ENCODE results near the gene COX6B1.
A peak's percentile ranks its signal among the peaks of the same experiment; 100 is the strongest.
"Not testable (repeated sequence)": the region's sequence is repeated elsewhere in the genome, so short reads cannot be mapped to it uniquely, and the experiment has no call there.

The COX6B1 gene

DNA sequence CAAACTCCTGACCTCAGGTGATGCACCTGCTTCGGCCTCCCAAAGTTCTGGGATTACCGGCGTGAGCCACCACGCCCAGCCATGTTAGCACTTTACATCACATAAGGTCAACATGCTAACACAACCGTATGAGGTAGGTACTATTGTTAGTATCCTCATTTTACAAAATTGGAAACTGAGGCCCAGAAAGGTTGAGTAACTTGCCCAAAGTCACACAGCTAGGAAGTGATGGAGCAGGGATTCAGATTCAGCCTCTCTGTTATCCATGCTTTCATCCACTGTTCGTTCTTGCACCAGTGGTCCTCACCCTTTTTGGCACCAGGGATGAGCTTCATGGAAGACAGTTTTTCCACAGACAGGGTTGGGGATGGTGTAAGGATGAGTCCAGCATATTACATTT lies 8.6 kb downstream of the COX6B1 start:
- no peak overlapping the region for H3K4me3 ChIP-seq (ENCODE audit: low read length)
- no peak for DNase-seq (ENCODE audit: low read depth, low spot score)

GRCh38 chr19:35657904-35658700 lies 10.0 kb downstream of the COX6B1 start:
- DNase-seq (ENCODE audit: low read depth, low spot score): no peak
- no peak overlapping the region for H3K4me3 ChIP-seq (ENCODE audit: low read length)

- H3K4me3 ChIP-seq (ENCODE audit: low read length): no peak overlapping the region
- no peak for DNase-seq (ENCODE audit: low read depth, low spot score)
Observed at GRCh38 chr19:35661995-35662340, 13.8 kb downstream of the COX6B1 start.

- no peak overlapping the region for H3K4me3 ChIP-seq (ENCODE audit: low read length)
- DNase-seq (ENCODE audit: low read depth, low spot score): no peak
Observed at GRCh38 chr19:35663981-35664380, 15.9 kb downstream of the COX6B1 start.

DNA sequence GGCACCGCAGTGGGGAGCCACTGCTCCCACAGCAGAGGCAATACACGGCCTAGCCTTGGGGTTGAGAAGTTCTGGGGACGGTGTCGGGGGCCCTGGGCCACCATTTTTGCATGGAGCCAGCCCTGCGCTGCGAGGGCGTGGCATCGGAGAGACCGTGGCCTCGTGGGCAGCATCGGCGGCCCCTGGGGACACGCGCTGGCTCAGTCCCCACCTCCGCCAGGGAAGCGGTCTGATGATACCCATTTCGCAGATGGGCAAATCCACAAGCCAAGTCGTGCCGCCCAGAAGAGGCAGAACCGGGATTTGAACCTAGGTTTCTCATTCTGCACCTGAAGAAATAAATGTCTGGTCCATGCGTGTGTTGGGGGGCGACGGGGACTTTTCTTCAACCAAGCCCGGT lies 17.0 kb downstream of the COX6B1 start:
- no peak for DNase-seq (ENCODE audit: low read depth, low spot score)

GRCh38 chr19:35665604-35666003 lies 17.5 kb downstream of the COX6B1 start:
- DNase-seq (ENCODE audit: low read depth, low spot score): no peak
- H3K4me3 ChIP-seq (ENCODE audit: low read length): no peak overlapping the region

More for the DNA sequence above, 17.0 kb downstream of the COX6B1 start:
- H3K4me3 ChIP-seq (ENCODE audit: low read length): no peak overlapping the region

- no peak within 1 kb of the TSS for H3K4me3 ChIP-seq (ENCODE audit: low read length)
- DNase-seq (ENCODE audit: low read depth, low spot score): no peak
Observed at GRCh38 chr19:35666251-35666913, 18.3 kb downstream of the COX6B1 start, which contains the start of gene UPK1A. Gene UPK1A (plus strand): TSS chr19:35666517. CDS start chr19:35666813, 296 bp downstream.

- H3K4me3 ChIP-seq (ENCODE audit: low read length): no peak overlapping the region
- DNase-seq (ENCODE audit: low read depth, low spot score): no peak
Observed at GRCh38 chr19:35669566-35669965, 21.4 kb downstream of the COX6B1 start.

GRCh38 chr19:35669974-35670373 lies 21.9 kb downstream of the COX6B1 start:
- no peak overlapping the region for H3K4me3 ChIP-seq (ENCODE audit: low read length)
- no peak for DNase-seq (ENCODE audit: low read depth, low spot score)

DNA sequence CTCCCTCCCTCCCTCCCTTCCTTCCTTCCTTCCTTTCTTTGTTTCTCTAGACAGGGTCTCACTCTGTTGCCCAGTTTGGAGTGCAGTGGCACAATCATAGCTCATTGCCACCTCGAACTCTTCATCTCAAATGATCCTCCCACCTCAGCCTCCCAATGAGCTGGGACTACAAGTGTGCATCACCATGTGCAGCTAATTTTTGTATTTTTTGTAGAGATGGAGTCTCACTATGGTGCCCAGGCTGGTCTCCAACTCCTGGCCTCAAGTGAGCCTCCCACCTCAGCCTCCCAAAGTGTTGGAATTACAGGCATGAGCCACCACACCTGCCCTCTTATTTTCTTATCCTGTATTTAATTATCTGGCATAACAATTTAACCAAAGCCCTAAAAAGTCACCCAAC lies 22.6 kb downstream of the COX6B1 start:
- H3K4me3 ChIP-seq (ENCODE audit: low read length): no peak overlapping the region
- no peak for DNase-seq (ENCODE audit: low read depth, low spot score)

DNA sequence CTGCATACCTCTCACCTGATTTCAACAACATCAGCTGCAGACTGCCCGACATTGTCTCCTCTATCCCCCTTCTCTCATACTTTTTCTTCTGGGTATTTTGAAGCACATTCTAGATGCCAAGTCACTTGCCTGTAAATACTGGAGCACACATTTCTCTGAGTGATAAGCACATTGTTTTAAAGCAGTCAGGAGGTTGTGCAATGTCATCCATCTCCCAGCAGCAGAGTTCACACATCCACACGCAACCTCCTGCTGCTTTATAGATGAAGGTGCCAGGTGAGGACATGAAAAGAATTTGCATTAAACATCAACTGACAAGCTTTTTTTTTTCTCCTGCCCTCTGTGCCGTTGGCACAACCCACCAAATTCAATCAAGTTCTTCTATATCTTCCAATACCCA lies 23.7 kb downstream of the COX6B1 start:
- no peak overlapping the region for H3K4me3 ChIP-seq (ENCODE audit: low read length)
- peak; percentile 24 for DNase-seq (ENCODE audit: low read depth, low spot score)

DNA sequence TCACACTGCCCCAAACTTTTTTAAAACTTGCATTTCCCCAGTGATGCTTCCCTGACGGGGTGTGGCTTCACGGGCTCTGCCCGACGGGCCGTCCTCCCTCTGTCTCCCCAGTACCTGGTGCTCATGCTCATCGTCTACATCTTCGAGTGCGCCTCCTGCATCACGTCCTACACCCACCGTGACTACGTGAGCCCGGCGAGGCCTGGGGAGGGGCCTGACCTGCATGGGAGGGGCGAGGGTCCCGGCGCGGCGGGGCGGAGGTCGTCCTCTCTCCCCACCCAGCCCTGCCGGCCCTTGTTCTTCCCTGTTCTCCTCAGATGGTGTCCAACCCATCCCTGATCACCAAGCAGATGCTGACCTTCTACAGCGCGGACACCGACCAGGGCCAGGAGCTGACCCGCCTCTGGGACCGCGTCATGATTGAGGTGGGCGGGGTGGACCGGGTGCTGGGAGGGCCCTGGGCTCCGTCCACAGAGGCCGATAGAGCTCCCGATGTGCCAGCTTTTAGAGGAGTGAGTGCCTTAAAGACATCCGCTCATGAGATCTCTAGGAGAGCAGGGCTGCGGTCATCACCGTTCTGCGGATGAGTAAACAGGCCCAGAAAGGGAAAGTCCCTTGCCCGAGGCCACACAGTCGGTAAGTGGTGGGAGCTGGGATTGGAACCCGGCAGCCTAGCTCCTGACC lies 25.1 kb downstream of the COX6B1 start:
- peak overlapping the region; percentile 23 for H3K4me3 ChIP-seq (ENCODE audit: low read length)
- no peak for DNase-seq (ENCODE audit: low read depth, low spot score)

GRCh38 chr19:35675589-35676140 lies 27.5 kb downstream of the COX6B1 start:
- no peak for DNase-seq (ENCODE audit: low read depth, low spot score)
- no peak overlapping the region for H3K4me3 ChIP-seq (ENCODE audit: low read length)

DNA sequence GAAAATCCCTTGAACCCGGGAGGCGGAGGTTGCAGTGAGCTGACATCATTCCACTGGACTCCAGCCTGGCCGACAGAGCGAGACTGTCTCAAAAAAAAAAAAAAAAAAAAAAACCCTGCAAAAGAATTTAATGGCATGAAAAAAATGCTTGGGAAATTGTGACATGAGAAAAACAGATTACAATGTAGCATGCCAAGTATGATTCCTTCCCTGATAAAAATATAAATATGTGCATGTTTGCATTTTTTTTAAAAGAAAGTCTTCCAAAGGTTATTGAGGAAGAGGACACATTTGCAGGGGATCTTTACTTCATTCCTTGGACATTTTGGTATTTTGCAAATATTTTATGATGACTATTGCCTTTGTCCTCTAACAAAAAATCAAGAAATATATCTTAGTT lies 41.7 kb downstream of the COX6B1 start:
- DNase-seq (ENCODE audit: low read depth, low spot score): no peak
- H3K4me3 ChIP-seq (ENCODE audit: low read length): no peak overlapping the region

DNA sequence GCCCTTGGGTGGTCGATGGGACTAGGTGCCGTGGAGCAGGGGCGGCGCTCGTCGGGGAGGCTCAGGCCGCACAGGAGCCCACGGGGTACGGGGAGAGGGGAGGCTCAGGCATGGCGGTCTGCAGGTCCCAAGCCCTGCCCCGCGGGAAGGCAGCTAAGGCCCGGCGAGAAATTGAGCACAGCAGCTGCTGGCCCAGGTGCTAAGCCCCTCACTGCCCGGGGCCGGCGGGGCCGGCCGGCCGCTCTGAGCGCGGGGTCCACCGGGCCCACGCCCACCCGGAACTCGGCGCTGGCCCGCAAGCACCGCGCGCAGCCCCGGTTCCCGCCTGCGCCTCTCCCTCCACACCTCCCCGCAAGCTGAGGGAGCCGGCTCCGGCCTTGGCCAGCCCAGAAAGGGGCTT lies 43.0 kb downstream of the COX6B1 start:
- H3K4me3 ChIP-seq (ENCODE audit: low read length); DNase-seq (ENCODE audit: low read depth, low spot score): not testable (repeated sequence)

DNA sequence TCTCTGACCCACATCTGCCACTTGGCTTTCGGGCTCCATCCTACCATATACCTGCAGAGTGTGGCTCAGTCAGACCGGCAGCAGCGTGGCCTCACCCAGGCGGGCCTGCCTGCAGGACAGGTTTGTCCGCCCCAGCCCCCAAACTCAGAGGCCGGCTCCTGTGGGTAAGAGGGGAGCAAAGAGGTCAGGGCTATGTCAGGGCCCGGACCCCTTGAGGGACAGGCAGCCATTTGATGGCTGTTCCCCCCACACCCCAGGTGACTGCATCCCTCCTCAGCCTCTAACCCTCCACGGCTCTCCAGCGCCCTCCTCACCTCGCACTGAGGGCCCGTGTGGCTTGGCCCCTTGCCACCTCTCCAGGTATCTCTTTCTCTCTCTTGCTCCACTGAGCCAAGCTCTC lies 43.9 kb downstream of the COX6B1 start:
- no peak for DNase-seq (ENCODE audit: low read depth, low spot score)
- H3K4me3 ChIP-seq (ENCODE audit: low read length): no peak overlapping the region

- DNase-seq (ENCODE audit: low read depth, low spot score): no peak
- no peak overlapping the region for H3K4me3 ChIP-seq (ENCODE audit: low read length)
Observed at GRCh38 chr19:35693422-35693821, 45.3 kb downstream of the COX6B1 start.

GRCh38 chr19:35693835-35694599 lies 45.9 kb downstream of the COX6B1 start:
- H3K4me3 ChIP-seq (ENCODE audit: low read length): no peak overlapping the region
- DNase-seq (ENCODE audit: low read depth, low spot score): peak; percentile 80

GRCh38 chr19:35695895-35696422 lies 47.8 kb downstream of the COX6B1 start:
- no peak for DNase-seq (ENCODE audit: low read depth, low spot score)
- no peak overlapping the region for H3K4me3 ChIP-seq (ENCODE audit: low read length)

Measured in Jurkat, Clone E6-1 (cell line).